MM.1S (cell line): ENCODE results near the gene PAPPA.

Experiments used
- DNase-seq: peaks from one replicate; pipeline ENCODE4 v3.0.0-alpha.2; 2015
- H2AFZ ChIP-seq: fragments of 300-600 bp; sonication (generic); 2 replicates; pipeline ENCODE4 v1.6.0; 2016; ENCODE audit warnings: antibody characterized with exemption, low read length
- H3F3A ChIP-seq: fragments of 300-600 bp; sonication (generic); 2 replicates; pipeline ENCODE4 v1.6.1; 2016; ENCODE audit warnings: mild to moderate bottlenecking, antibody characterized with exemption, low read length, moderate library complexity, mixed read lengths; ENCODE audit not compliant: insufficient read depth
- H3K27ac ChIP-seq: fragments of 300-600 bp; sonication (generic); 2 replicates; pipeline ENCODE4 v1.5.1; 2016; ENCODE audit warnings: mild to moderate bottlenecking, low read length
- H3K27me3 ChIP-seq: fragments of 300-600 bp; sonication (generic); replicated peaks from 2 replicates; pipeline ENCODE4 v1.6.0; 2016; ENCODE audit warnings: low read length; ENCODE audit not compliant: insufficient read depth
- H3K36me3 ChIP-seq: fragments of 300-600 bp; sonication (generic); replicated peaks from 2 replicates; pipeline ENCODE4 v1.6.1; 2016; ENCODE audit warnings: mild to moderate bottlenecking, low read length, mixed read lengths; ENCODE audit not compliant: insufficient read depth
- H3K4me1 ChIP-seq: fragments of 300-600 bp; sonication (generic); 2 replicates; pipeline ENCODE4 v1.6.1; 2016; ENCODE audit warnings: low read length, mixed read lengths
- H3K4me2 ChIP-seq: fragments of 300-600 bp; sonication (generic); 2 replicates; pipeline ENCODE4 v1.6.0; 2016; ENCODE audit warnings: low read depth, low read length
- H3K4me3 ChIP-seq: fragments of 300-600 bp; sonication (generic); 2 replicates; pipeline ENCODE4 v1.5.1; 2016; ENCODE audit warnings: low read length, mixed read lengths
- H3K79me2 ChIP-seq: fragments of 300-600 bp; sonication (generic); 2 replicates; pipeline ENCODE4 v1.6.1; 2016; ENCODE audit warnings: mixed run types, low read length, mixed read lengths
- H3K9ac ChIP-seq: fragments of 300-600 bp; sonication (generic); 2 replicates; pipeline ENCODE4 v1.6.1; 2016; ENCODE audit warnings: low read length, mixed read lengths
- H3K9me2 ChIP-seq: fragments of 300-600 bp; sonication (generic); replicated peaks from 2 replicates; pipeline ENCODE4 v1.6.1; 2016; ENCODE audit warnings: mild to moderate bottlenecking, low read length, mixed read lengths; ENCODE audit not compliant: insufficient read depth
- H3K9me3 ChIP-seq: fragments of 300-600 bp; sonication (generic); replicated peaks from 2 replicates; pipeline ENCODE4 v1.6.1; 2016; ENCODE audit warnings: mild to moderate bottlenecking, low read length, mixed read lengths; ENCODE audit not compliant: insufficient read depth
- H4K20me1 ChIP-seq: fragments of 300-600 bp; sonication (generic); 2 replicates; pipeline ENCODE4 v1.6.1; 2016; ENCODE audit warnings: mild to moderate bottlenecking, low read length, moderate library complexity, mixed read lengths; ENCODE audit not compliant: insufficient read depth
- EZH2 ChIP-seq: fragments of 300-600 bp; sonication (generic); optimal IDR thresholded peaks from 2 replicates; pipeline ENCODE3; 2017; ENCODE audit warnings: low read depth, mild to moderate bottlenecking, antibody characterized with exemption, low read length, mixed read lengths
- EZH2phosphoT487 ChIP-seq: fragments of 300-600 bp; sonication (generic); IDR thresholded peaks from 2 replicates; pipeline ENCODE4 v1.6.1; 2018; ENCODE audit warnings: antibody characterized with exemption, low read length
- TF ChIP-seq, protein P1 (sequence below): fragments of 300-600 bp; sonication (generic); IDR thresholded peaks from 2 replicates; pipeline ENCODE4 v1.5.1; 2016; ENCODE audit warnings: antibody characterized with exemption, low read length, mixed read lengths

PAPPA gene

DNA sequence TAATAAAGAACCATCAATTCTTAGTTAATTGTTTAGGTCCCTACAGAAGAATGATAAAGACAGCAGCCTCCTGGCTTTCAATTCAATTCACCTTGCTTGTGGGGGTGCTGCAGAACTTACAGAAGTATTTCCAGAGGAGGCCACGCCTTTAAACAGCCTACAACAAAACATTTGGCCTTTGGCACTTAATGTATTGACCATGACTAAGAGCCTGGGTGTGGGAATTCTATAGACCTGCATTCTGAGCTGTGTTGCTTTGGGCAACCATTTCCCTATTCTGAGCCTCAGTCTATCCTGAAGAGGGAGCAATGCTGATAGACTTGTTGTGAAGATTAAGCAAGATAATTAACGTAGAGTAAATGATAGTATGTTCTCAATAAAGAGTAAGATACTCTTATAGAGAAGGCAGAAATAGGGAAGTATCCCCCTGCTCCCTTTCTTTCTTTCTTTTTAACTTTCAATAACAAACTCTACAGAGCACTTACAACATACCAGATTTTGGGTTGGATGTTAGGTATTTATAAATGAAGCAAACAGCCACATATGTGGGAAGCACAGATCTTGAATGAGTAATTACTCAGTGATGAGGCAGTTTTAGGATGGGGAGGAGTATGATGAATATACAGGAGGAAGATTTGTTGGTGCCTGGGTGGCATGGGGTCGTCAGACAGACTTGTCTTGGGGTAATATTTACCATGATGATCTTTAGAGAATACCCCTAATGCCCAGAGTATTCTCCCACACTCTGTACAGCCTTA, 28.4 kb downstream of the PAPPA start:
- no peak for DNase-seq

DNA sequence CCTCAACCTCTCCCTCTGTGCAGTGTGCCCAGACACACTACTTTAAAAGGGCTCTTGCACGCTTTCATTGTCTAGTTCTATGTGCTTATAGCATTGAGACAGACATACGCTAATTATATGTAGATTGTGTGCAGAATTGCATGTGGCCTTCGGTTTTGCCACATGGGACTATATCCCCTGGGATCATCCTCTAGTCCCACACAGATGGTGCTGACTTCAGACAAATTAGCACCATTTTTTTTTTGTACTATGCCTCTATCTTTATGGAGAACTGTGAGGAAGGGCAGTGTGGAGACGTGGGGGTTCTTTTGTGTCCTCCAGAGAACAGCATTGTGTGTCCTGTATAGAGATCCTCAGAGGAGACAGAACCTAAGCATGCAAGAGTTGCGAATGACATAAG, 29.3 kb downstream of the PAPPA start:
- Histone ChIP-seq H3K79me2 (no peaks in the 10 kb centered on the region), H3K27ac (no peak overlapping the region), H4K20me1 (no peaks in the 10 kb centered on the region), H3K9me2 (no peaks in the 10 kb centered on the region), H3K36me3 (no peaks in the 10 kb centered on the region), H2AFZ (no peak overlapping the region), H3K9me3 (no peaks in the 10 kb centered on the region), H3K27me3 (no peaks in the 10 kb centered on the region), H3K9ac (no peak overlapping the region), H3K4me3 (no peak overlapping the region), H3K4me1 (no peaks in the 10 kb centered on the region), H3F3A (no peaks in the 10 kb centered on the region), H3K4me2 (no peak overlapping the region)
- no peak for DNase-seq
- TF ChIP-seq EZH2phosphoT487 (no peak), EZH2 (no peak)
- TF ChIP-seq, protein P1, sequence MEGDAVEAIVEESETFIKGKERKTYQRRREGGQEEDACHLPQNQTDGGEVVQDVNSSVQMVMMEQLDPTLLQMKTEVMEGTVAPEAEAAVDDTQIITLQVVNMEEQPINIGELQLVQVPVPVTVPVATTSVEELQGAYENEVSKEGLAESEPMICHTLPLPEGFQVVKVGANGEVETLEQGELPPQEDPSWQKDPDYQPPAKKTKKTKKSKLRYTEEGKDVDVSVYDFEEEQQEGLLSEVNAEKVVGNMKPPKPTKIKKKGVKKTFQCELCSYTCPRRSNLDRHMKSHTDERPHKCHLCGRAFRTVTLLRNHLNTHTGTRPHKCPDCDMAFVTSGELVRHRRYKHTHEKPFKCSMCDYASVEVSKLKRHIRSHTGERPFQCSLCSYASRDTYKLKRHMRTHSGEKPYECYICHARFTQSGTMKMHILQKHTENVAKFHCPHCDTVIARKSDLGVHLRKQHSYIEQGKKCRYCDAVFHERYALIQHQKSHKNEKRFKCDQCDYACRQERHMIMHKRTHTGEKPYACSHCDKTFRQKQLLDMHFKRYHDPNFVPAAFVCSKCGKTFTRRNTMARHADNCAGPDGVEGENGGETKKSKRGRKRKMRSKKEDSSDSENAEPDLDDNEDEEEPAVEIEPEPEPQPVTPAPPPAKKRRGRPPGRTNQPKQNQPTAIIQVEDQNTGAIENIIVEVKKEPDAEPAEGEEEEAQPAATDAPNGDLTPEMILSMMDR = no peak

More for the DNA sequence above, 28.4 kb downstream of the PAPPA start:
- Histone ChIP-seq H3K27me3 (no peaks in the 10 kb centered on the region), H3K4me3 (no peak overlapping the region), H3K4me2 (no peak overlapping the region), H3K9me2 (no peaks in the 10 kb centered on the region), H3K4me1 (no peaks in the 10 kb centered on the region), H2AFZ (no peak overlapping the region), H3F3A (no peaks in the 10 kb centered on the region), H3K36me3 (no peaks in the 10 kb centered on the region), H3K27ac (no peak overlapping the region), H4K20me1 (no peaks in the 10 kb centered on the region), H3K79me2 (no peaks in the 10 kb centered on the region), H3K9me3 (no peaks in the 10 kb centered on the region), H3K9ac (no peak overlapping the region)
- TF ChIP-seq EZH2phosphoT487 (no peak), EZH2 (no peak)
- TF ChIP-seq, protein P1 = no peak

DNA sequence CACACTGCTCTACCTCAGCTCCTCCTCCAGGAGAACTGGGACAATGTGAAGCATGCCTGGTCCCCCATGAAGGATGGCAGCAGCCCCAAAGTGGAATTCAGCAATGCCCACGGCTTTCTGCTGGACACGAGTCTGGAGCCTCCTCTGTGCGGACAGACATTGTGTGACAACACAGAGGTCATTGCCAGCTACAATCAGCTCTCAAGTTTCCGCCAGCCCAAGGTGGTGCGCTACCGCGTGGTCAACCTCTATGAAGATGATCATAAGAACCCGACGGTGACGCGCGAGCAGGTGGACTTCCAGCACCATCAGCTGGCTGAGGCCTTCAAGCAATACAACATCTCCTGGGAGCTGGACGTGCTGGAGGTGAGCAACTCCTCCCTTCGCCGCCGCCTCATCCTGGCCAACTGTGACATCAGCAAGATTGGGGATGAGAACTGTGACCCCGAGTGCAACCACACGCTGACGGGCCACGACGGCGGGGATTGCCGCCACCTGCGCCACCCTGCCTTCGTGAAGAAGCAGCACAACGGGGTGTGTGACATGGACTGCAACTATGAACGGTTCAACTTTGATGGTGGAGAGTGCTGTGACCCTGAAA, 34.1 kb downstream of the PAPPA start:
- H3K36me3 ChIP-seq = no peaks in the 10 kb centered on the region
- no peak overlapping the region for H3K4me3 ChIP-seq
- TF ChIP-seq EZH2phosphoT487 (no peak), EZH2 (no peak)
- TF ChIP-seq, protein P1 = no peak
- no peaks in the 10 kb centered on the region for H3K79me2 ChIP-seq
- no peak overlapping the region for H3K9ac ChIP-seq
- no peak overlapping the region for H3K4me2 ChIP-seq
- no peak overlapping the region for H3K27ac ChIP-seq
- no peaks in the 10 kb centered on the region for H3K4me1 ChIP-seq
- no peaks in the 10 kb centered on the region for H3F3A ChIP-seq
- no peaks in the 10 kb centered on the region for H4K20me1 ChIP-seq
- H3K9me3 ChIP-seq = no peaks in the 10 kb centered on the region
- H3K9me2 ChIP-seq = no peaks in the 10 kb centered on the region
- no peak for DNase-seq
- no peaks in the 10 kb centered on the region for H3K27me3 ChIP-seq
- H2AFZ ChIP-seq = no peak overlapping the region
